Testis (tissue), 3 donors: Measurements from ENCODE around the gene RPL10. TPM values are rescaled to one million over a fixed set of nuclear protein-coding genes. Genes with fewer than 3 reads are reported as not detected.
A peak's percentile ranks its signal among the peaks of the same experiment; 100 is the strongest.
"Not testable (repeated sequence)": the region's sequence is repeated elsewhere in the genome, so short reads cannot be mapped to it uniquely, and the experiment has no call there.

ENCODE experiments used
- DNase-seq: peaks from one replicate; pipeline ENCODE4 v3.0.0-alpha.2; 2019
- H3K27ac ChIP-seq, 2 donors: fragments of 200-600 bp; sonication (generic); one replicate each; pipeline ENCODE4 v1.5.1; 2019
- H3K27me3 ChIP-seq: fragments of 200-600 bp; sonication (generic); one replicate; pipeline ENCODE4 v1.5.1; 2019
- H3K36me3 ChIP-seq: fragments of 200-600 bp; sonication (generic); one replicate; pipeline ENCODE4 v1.5.1; 2017; ENCODE audit warnings: low read depth; ENCODE audit errors: missing control alignments
- H3K4me1 ChIP-seq: fragments of 200-600 bp; sonication (generic); one replicate; pipeline ENCODE4 v1.5.1; 2019
- H3K4me3 ChIP-seq, 2 donors: fragments of 200-600 bp; sonication (generic); one replicate each; pipeline ENCODE4 v1.5.1; 2017 to 2019
- H3K9me3 ChIP-seq: fragments of 200-600 bp; sonication (generic); one replicate; pipeline ENCODE4 v1.5.1; 2017
- CTCF ChIP-seq, 3 experiments: fragments of 450-650 bp in 2 of 3; fragments of 200-600 bp in 1 of 3; sonication (generic) in 1 of 3; IDR thresholded peaks; one replicate each; pipeline ENCODE4 v1.5.1; 2016 to 2019; ENCODE audit warnings: antibody characterized with exemption in 3 of 3, mild to moderate bottlenecking in 2 of 3, moderate library complexity in 1 of 3
- POLR2A ChIP-seq: fragments of 450-650 bp; IDR thresholded peaks from one replicate; pipeline ENCODE4 v1.6.1; 2017; ENCODE audit warnings: antibody characterized with exemption, mild to moderate bottlenecking, moderate library complexity
- WGBS, 2 donors: methylation state at CpG; one replicate each; pipeline ENCODE4 v1.1.5; 2018; 5-methylcytosine and 5-hydroxymethylcytosine counted together
- intact Hi-C: fragments of 100-400 bp; cut with DNase I; formaldehyde crosslinking; loops from one replicate; pipeline ENCODE4 v1.15.1; 2023; ENCODE audit warnings: low total_unique reads
- polyA plus RNA-seq: library from polyadenylated mRNA; stranded (reverse); fragments of 350-450 nt; fragmentation: Illumina TruSeq; extraction: RNeasy Lipid Tissue Mini Kit (QIAGEN cat#74804); gene quantifications from one replicate; pipeline ENCODE4 v1.2.3, GENCODE V29; 2014; ENCODE audit warnings: low read depth, low replicate concordance; ENCODE audit not compliant: insufficient read depth
- total RNA-seq, 2 donors: library from RNA; depleted of rRNA; stranded (reverse); fragments of >200 nt; gene quantifications; one replicate each; pipeline ENCODE4 v1.2.3, GENCODE V29; 2016

Gene RPL10
- total and polyA plus RNA-seq, 3 donors from 2014 or later = 925 to 1,913 (median 1,423) TPM

GRCh38 chrX:154396973-154397887, 947 bp upstream of the RPL10 start:
- no peak for TF ChIP-seq POLR2A
- no peak for TF ChIP-seq CTCF (IDR thresholded peaks at IDR 0.05)
- intact Hi-C loops = no loop called here
- 13 to 56% methylated on average over 3 to 31 of the region's 53 CpGs for WGBS, 2 donors
- H3K9me3 ChIP-seq = no peaks in the 10 kb centered on the region
- DNase-seq = peak; percentile 55
- no peaks in the 10 kb centered on the region for H3K27me3 ChIP-seq
- H3K4me1 ChIP-seq = no peaks in the 10 kb centered on the region
- peak overlapping the region; percentile 91 to 95 for H3K27ac ChIP-seq
- peak overlapping the region; percentile 74 to 86 for H3K4me3 ChIP-seq
- H3K36me3 ChIP-seq = no peaks in the 10 kb centered on the region

- Histone ChIP-seq H3K27me3 (no peaks in the 10 kb centered on the region), H3K27ac (peak overlapping the region; percentile 91 to 95), H3K4me3 (peak overlapping the region; percentile 74 to 86), H3K9me3 (no peaks in the 10 kb centered on the region), H3K36me3 (no peaks in the 10 kb centered on the region), H3K4me1 (no peaks in the 10 kb centered on the region)
- 1 to 2% methylated on average over 34 to 46 of the region's 49 CpGs for WGBS, 2 donors
- DNase-seq = peak; percentile 87
- peak; percentile 64 to 92 (median 85) for TF ChIP-seq CTCF (IDR thresholded peaks at IDR 0.05)
- TF ChIP-seq POLR2A = no peak
- intact Hi-C loops = no loop called here
These were observed 720 bp downstream of the RPL10 start for GRCh38 chrX:154398668-154399526.

DNA sequence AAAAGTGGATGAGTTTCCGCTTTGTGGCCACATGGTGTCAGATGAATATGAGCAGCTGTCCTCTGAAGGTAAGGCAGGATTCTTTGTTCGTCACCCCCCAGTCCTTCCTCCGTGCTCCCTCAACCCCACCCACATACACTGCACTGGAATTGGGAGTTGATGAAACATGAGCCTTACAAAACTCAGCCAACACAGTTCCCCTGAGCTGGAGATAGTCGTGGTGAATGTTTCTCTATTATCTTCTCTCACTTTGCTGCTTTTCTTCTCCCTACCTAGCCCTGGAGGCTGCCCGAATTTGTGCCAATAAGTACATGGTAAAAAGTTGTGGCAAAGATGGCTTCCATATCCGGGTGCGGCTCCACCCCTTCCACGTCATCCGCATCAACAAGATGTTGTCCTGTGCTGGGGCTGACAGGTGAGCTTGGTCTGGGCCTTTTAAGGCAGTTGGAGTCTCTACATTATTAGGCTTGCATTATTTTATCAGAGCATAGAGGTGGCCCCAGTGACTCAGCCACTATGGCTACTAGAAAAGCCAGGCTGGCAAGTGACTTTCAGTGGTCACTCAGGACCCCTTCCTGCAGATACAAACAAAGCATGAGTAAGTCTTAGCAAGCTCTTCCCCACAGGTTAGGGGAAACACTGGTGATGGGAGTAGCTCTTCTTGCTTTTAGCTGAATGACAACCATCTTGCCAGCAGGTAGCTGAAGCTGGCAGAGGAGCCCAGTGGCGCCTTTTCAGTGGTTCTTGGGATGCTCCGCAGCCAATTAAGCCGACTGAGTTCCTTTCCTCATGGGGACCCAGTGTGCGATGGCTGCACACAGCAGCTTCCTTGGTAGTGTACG, 1.6 kb downstream of the RPL10 start:
- WGBS, 2 donors = 38 to 53% methylated on average over 5 to 14 of the region's 14 CpGs
- intact Hi-C loops = no loop called here

GRCh38 chrX:154400369-154400817, 2.2 kb downstream of the RPL10 start:
- DNase-seq, H3K27me3 ChIP-seq, H3K27ac ChIP-seq, H3K36me3 ChIP-seq, H3K9me3 ChIP-seq, H3K4me3 ChIP-seq, intact Hi-C loops, H3K4me1 ChIP-seq: not testable (repeated sequence)
- 50 to 63% methylated on average over 2 to 4 of the region's 6 CpGs for WGBS, 2 donors

More for the DNA sequence above, 1.6 kb downstream of the RPL10 start:
- Histone ChIP-seq H3K27ac (peak overlapping the region; percentile 91 to 95), H3K4me1 (no peaks in the 10 kb centered on the region), H3K4me3 (peak overlapping the region in 1 of 2 donors; percentile 86), H3K27me3 (no peaks in the 10 kb centered on the region), H3K36me3 (no peaks in the 10 kb centered on the region), H3K9me3 (no peaks in the 10 kb centered on the region)
- no peak for DNase-seq
- TF ChIP-seq POLR2A = no peak

DNA sequence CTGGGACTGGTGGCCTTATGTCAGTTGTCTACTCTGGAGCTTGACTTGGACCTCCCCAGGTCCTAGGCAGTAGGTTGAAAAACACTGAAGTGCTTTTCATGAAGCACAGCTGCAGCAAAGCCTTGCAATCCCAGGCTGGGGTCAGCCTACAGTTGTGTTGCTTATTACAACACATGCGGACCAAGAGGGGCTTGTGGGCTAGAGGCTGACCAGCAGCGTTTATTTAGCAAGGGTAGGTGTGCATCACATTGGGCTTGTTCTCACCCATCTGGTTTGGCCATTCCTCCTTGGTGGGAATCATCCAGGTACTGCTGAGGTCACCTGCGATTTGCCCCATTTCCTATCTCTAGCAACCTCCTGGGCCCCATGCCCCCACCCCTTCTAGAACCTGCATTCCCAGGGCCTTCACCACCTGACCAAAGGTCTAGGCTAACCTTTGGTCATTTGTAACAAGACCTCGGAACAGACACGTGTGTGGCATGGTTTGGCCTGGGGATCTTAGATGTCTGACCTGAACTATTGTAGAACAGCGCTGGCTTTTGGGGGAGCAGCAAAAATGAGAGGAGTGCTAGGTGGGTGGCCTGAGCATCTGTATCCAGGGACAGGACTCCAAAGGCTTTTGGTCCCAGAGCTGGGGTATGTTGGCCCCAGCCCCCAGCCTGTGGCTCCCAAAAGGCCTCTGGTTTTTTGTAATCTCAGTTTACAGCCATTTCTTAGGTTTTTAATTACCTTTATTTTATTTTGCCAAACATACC, 3.0 kb downstream of the RPL10 start:
- intact Hi-C loops = no loop called here
- no peaks in the 10 kb centered on the region for H3K27me3 ChIP-seq
- DNase-seq = no peak
- no peak overlapping the region for H3K27ac ChIP-seq
- H3K4me3 ChIP-seq = no peak overlapping the region
- H3K4me1 ChIP-seq = no peaks in the 10 kb centered on the region
- no peaks in the 10 kb centered on the region for H3K9me3 ChIP-seq
- no peaks in the 10 kb centered on the region for H3K36me3 ChIP-seq
- 37 to 60% methylated on average over 2 to 6 of the region's 6 CpGs for WGBS, 2 donors
- TF ChIP-seq POLR2A (no peak), CTCF (IDR thresholded peaks at IDR 0.05) (no peak)
